NOMO-1 treated with DMSO at 0.1 percent for 48 hours (cell line): Measurements from ENCODE around the gene SH3PXD2A.
"Not testable (repeated sequence)": the region's sequence is repeated elsewhere in the genome, so short reads cannot be mapped to it uniquely, and the experiment has no call there.

Experiments used
- DNase-seq: peaks from one replicate; lab custom pipeline; 2025; ENCODE audit not compliant: unreplicated experiment; lab: John Stamatoyannopoulos, UW

The SH3PXD2A gene

GRCh38 chr10:103671126-103671895, 184.1 kb downstream of the SH3PXD2A start:
- DNase-seq = no peak

GRCh38 chr10:103669944-103670343, 185.4 kb downstream of the SH3PXD2A start:
- no peak for DNase-seq

- DNase-seq = no peak
Measured at GRCh38 chr10:103669243-103669929, 186.0 kb downstream of the SH3PXD2A start.

GRCh38 chr10:103668351-103669242, 186.8 kb downstream of the SH3PXD2A start:
- no peak for DNase-seq

- no peak for DNase-seq
Measured at GRCh38 chr10:103667356-103667755, 188.0 kb downstream of the SH3PXD2A start.

- DNase-seq = no peak
Measured at GRCh38 chr10:103666762-103667150, 188.6 kb downstream of the SH3PXD2A start.

GRCh38 chr10:103666087-103666761, 189.2 kb downstream of the SH3PXD2A start:
- no peak for DNase-seq

GRCh38 chr10:103665162-103665889, 190.1 kb downstream of the SH3PXD2A start:
- no peak for DNase-seq

- no peak for DNase-seq
Measured at GRCh38 chr10:103663802-103664201, 191.6 kb downstream of the SH3PXD2A start.

GRCh38 chr10:103663236-103663635, 192.1 kb downstream of the SH3PXD2A start:
- DNase-seq = no peak

GRCh38 chr10:103662704-103663103, 192.7 kb downstream of the SH3PXD2A start:
- not testable (repeated sequence) for DNase-seq

GRCh38 chr10:103661198-103661950, 194.0 kb downstream of the SH3PXD2A start:
- DNase-seq = no peak

GRCh38 chr10:103660364-103661197, 194.8 kb downstream of the SH3PXD2A start:
- peak; percentile 32 for DNase-seq

GRCh38 chr10:103659674-103660363, 195.6 kb downstream of the SH3PXD2A start:
- DNase-seq = peak; percentile 46

- no peak for DNase-seq
Measured at GRCh38 chr10:103658049-103658577, 197.3 kb downstream of the SH3PXD2A start.

GRCh38 chr10:103657061-103657591, 198.2 kb downstream of the SH3PXD2A start:
- no peak for DNase-seq

GRCh38 chr10:103654925-103655324, 200.5 kb downstream of the SH3PXD2A start:
- no peak for DNase-seq
